ENCODE measurements around the gene ADISSP. TPM values are rescaled to one million over a fixed set of nuclear protein-coding genes. Genes with fewer than 3 reads are reported as not detected.

ADISSP gene
- total RNA-seq, 2 experiments from 2014 or later, result 47.9 to 50.4 TPM

DNA sequence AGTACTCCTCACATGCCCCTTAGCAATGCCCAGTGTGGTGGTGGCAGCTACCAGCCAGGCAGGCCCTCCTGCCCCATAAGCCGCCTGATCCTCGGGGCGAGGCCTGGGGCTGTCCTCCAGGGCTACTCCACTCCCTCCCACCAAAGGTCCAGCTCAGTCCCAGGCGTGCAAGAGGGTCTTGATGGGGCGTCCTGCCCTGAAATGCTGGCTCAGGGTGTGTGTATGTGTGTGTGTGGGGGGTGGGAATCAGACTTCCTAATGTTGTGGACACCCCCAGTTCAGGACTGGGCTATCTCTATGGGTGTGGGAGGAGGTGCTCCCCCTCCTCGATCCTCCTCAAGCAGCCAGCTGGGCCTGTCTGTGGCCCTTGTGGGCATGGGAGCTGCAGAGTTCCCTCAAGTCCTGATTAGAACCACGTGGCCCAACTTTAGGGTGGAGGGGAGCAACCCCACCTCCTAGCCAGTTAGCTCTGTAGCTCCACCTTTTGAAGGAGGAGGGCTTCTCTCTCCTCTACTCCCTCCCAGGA is 27.6 kb downstream of the ADISSP start:
- no peak for DNase-seq
- CTCF ChIA-PET, result interaction anchor here (0.9 to 2.1 kb wide), 4 partner anchors 11 to 115 kb away, joined by 3 to 9 read pairs (median 5); no protein-coding TSS in a partner anchor
- peaks cover 4% of the 10 kb centered on the region for H3K4me1 Mint-ChIP-seq (ENCODE audit: low read depth)
- no peak overlapping the region for H3K4me3 Mint-ChIP-seq
- no peaks in the 10 kb centered on the region for H3K36me3 Mint-ChIP-seq (ENCODE audit: low read depth)
- no peaks in the 10 kb centered on the region for H3K9me3 Mint-ChIP-seq
- no peak overlapping the region for H3K27ac Mint-ChIP-seq
- H3K27me3 Mint-ChIP-seq (ENCODE audit: low read depth), result no peaks in the 10 kb centered on the region
- intact Hi-C loops (cut with micrococcal nuclease), result no loop called here

DNA sequence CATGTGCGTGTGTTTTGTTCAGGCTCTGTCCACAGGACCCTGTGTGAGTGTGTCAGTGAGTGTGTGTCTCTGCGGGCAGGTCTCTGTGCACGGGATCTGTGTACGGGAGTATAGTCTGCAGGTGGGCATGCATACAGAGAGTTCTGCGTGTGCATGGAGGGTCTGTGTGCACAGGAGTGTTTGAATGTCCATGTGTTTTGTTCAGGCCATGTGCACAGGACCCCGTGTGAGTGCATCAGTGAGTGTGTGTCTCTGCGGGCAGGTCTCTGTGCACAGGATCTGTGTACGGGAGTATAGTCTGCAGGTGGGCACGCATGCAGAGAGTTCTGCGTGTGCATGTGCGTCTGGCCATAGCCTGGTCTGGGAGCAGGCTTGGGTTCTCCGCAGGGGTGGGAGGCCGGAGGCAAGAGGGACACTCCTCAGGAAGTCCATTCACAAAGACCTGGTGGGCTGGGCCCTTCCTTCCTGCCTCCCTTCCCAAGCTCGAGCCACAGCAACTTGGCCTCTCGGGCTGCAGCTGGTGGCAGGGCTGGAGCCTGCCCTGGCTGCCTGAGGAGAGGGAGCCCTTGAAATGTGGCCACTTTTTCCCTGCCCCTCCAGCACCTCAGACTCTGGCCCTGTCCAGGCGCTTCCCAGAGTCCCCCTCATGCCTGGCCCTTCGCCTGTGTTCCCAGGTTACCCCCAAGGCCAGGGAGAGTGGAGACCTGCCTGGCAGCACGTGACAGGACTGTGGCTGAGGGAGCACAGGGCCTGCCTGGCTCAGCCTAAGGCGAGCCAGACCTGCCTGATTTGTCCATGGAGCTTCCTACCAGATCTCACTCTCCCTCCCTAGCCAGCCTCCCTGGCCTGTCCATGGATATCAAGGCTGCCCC is 28.3 kb downstream of the ADISSP start:
- no peak overlapping the region for H3K27ac Mint-ChIP-seq
- DNase-seq, result no peak
- H3K9me3 Mint-ChIP-seq, result no peaks in the 10 kb centered on the region
- intact Hi-C loops (cut with micrococcal nuclease), result no loop called here
- no peaks in the 10 kb centered on the region for H3K4me1 Mint-ChIP-seq (ENCODE audit: low read depth)
- H3K27me3 Mint-ChIP-seq (ENCODE audit: low read depth), result no peaks in the 10 kb centered on the region
- no peak overlapping the region for H3K4me3 Mint-ChIP-seq
- CTCF ChIA-PET, result interaction anchor here (0.9 to 1.1 kb wide), 2 partner anchors 14 to 116 kb away, joined by 3 to 4 read pairs; no protein-coding TSS in a partner anchor
- H3K36me3 Mint-ChIP-seq (ENCODE audit: low read depth), result no peaks in the 10 kb centered on the region

DNA sequence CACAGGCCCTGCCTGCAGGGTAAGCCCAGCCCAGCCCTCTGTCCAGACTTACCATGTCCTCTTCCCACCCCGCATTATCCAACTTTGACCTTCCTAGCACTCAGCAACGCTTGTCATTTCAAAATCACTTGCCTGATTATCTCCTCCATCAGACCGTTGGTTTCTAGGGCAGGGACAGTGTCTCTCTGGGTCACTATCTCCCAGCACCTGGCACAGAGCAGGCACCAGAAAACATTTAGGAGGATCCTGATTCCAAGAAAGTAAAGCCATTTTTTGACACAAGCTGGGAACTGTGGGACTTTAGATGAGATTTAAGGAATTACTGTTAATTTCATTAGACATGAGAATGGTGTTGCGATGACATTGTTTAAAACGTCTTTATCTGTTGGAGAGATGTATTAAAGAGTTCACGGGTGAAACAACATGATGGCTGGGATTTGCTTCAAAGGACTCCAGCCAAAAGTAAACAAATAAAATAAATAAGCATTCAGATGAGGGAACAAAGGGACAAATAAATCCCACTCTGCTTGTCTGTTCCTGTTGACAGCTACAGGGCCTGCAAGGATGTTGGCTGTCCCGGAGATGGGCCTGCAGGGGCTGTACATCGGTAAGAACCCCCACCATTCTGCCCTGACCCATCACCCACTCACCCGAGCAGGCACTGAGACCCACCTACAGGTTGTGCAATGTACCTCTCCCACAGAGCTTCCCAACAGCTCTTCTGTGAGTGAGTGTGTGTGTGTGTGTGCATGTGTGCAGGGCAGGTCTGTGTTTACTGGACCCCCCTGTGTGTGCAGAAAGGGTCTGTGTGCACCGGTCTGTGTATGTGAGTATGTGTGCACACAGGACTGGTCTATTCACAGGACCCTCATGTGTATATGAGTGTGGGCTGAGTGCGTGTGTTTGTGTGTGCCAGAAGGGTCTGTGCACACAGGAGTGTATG is 29.2 kb downstream of the ADISSP start:
- CTCF ChIA-PET, result interaction anchor here (1.5 kb wide), 1 partner anchor 15 kb away, joined by 3 read pairs; no protein-coding TSS in a partner anchor
- peaks cover 4% of the 10 kb centered on the region for H3K27me3 Mint-ChIP-seq (ENCODE audit: low read depth)
- H3K4me3 Mint-ChIP-seq, result no peak overlapping the region
- intact Hi-C loops (cut with micrococcal nuclease), result no loop called here
- H3K4me1 Mint-ChIP-seq (ENCODE audit: low read depth), result no peaks in the 10 kb centered on the region
- no peaks in the 10 kb centered on the region for H3K9me3 Mint-ChIP-seq
- no peak overlapping the region for H3K27ac Mint-ChIP-seq
- no peaks in the 10 kb centered on the region for H3K36me3 Mint-ChIP-seq (ENCODE audit: low read depth)
- no peak for DNase-seq

DNA sequence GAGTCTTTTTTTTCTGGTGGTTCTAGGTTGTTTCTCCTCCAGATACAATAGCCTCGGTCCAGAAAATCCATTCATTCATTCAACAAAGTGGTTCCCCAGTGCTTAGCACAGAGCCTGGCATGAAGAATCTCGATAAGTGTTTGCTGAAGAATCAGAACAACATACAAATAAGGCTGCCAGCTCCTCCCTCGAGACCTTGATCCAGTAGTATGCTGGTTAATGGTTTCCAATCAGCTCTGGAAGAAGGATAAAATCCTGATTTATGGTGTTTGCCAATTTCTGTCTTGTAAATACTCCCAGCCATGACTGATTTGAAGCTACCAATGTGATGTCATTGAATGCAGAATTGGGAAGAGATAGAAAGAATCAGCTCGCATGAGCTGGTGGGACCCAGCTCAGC is 31.8 kb downstream of the ADISSP start:
- Mint-ChIP-seq H3K27ac (no peak overlapping the region), H3K4me3 (no peak overlapping the region), H3K36me3 (ENCODE audit: low read depth) (no peaks in the 10 kb centered on the region), H3K4me1 (ENCODE audit: low read depth) (no peaks in the 10 kb centered on the region), H3K27me3 (ENCODE audit: low read depth) (peaks cover 23% of the 10 kb centered on the region), H3K9me3 (no peaks in the 10 kb centered on the region)
- intact Hi-C loops (cut with micrococcal nuclease), result no loop called here
- CTCF ChIA-PET, result interaction anchor here (1.1 to 2.3 kb wide), 2 partner anchors 14 to 25 kb away, joined by 3 to 7 read pairs; no protein-coding TSS in a partner anchor
- no peak for DNase-seq

DNA sequence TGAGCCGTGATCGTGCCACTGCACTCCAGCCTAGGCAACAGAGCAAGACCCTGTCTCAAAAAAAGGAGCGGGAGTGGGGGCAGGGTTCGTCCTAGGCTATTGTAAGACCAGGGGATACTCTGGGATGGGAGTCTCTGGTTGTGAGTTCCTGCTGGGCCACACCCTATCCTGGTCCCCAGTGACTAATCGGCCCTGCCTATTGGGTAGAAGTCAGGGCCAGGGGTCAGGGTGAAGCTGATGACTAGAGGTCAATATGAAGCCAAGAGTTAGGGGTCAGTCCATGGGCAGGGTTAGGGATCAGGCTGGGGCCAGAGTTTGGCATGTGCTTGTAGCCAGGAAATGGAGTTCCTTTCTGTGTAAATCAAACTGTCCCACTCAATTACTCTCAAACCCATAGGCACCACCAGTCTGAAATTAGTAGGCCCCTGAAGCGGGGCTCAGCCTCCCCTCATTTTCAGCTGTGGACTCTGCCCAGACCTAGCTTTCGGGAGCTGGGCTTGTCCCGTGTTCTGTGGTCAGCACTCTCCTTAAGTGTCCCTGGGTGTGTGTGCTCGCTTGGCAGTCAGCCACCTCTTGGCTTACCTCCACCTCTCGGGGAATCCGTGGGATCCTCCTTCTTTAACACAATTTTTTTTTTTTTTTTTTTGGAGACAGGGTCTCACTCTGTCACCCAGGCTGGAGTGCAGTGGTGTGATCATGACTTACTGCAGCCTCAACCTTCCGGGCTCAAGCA is 33.3 kb downstream of the ADISSP start:
- H3K36me3 Mint-ChIP-seq (ENCODE audit: low read depth), result no peaks in the 10 kb centered on the region
- CTCF ChIA-PET, result interaction anchor here (2.3 kb wide), 1 partner anchor 23 kb away, joined by 7 read pairs; no protein-coding TSS in a partner anchor
- DNase-seq, result no peak
- H3K27me3 Mint-ChIP-seq (ENCODE audit: low read depth), result peaks cover 29% of the 10 kb centered on the region
- no peak overlapping the region for H3K4me3 Mint-ChIP-seq
- H3K27ac Mint-ChIP-seq, result no peak overlapping the region
- H3K4me1 Mint-ChIP-seq (ENCODE audit: low read depth), result no peaks in the 10 kb centered on the region
- H3K9me3 Mint-ChIP-seq, result no peaks in the 10 kb centered on the region
- intact Hi-C loops (cut with micrococcal nuclease), result no loop called here

DNA sequence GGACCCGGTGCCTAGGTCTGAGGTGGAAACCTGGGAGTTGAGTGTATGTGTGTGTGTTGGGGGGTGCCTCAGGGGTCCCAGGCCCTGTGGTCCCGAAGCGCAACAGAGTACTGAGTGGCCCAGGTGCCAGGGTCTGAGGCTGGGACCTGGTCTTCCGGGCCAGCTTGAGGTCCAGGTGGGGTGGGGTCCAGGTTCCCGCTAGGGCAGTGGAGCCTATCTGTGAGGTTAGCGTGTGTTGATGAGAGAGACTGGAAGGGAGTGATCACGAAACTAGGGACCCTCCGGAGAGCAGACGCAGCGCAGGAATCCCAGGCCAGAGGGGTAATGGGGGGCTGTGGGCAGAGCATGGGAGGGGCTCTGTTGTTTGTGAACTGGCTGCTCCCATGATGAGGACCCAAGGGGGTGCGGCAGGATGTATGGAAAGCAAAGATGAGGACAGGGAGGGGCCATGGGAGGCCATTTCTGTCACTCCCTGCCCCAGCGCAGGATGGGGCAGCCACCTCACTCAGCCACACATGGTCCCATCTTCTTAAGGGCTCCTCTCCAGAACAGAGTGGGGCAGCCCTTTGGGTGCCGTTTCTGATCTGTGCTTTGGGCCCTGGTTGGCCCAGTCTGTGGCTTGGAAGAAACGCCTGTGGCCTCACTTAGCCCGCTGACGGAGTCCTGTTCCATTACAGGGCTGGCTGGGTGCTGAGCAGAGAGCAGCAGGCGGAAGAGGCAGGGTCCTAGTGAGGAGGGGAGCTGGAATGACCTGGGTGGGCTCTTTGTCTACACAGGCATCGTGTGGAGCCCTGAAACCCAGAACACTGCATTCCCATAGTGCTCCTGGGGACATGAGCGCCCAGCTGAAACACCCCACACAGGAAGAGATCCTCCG is 34.2 kb downstream of the ADISSP start:
- no peak for DNase-seq
- Mint-ChIP-seq H3K36me3 (ENCODE audit: low read depth) (no peaks in the 10 kb centered on the region), H3K4me3 (no peak overlapping the region), H3K27ac (no peak overlapping the region), H3K27me3 (ENCODE audit: low read depth) (peaks cover 31% of the 10 kb centered on the region), H3K9me3 (no peaks in the 10 kb centered on the region), H3K4me1 (ENCODE audit: low read depth) (no peaks in the 10 kb centered on the region)
- intact Hi-C loops (cut with micrococcal nuclease), result no loop called here
- CTCF ChIA-PET, result no interaction called here

DNA sequence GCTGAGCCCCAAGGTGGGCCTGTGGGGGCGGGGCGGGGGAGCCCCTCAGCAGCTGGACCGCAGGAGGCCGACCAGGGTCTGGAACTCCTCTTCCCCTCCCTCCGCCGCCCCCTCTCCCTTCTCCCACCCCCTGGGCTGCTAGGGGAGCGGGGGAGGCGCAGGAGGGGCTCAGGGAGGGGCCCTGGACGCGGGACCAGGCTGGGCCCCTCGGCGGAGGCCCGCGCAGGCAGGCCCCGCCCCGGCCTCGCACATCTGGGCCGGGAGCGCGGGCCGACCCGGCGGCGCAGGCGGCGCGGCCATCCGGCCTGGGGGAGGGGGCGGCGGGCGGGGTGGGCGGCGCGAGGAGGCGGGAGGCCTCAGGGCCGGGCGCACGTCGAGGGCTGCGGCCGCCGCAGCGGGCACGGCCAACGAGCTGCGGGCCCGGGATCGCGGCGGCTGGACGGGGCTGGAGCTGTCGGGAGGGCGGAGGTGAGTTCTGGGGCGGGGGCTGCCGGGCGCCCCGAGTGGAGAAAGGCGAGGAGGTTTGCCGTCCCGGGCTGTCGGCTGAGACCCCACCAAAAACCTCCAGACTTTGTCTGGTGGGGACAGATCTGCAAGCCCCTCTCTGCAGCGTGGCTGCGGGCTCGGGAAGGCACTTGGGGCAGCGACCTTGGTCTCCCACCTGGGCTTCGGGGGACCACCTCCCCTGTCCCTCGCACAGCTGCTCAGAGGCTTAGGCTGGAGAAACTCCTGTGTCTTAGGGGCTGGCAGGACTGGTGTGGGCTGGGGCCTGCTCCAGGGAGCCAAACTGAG is 35.0 kb downstream of the ADISSP start, which contains the start of gene HSPA12B:
Gene HSPA12B (plus strand): TSS at position 359 of the 792 bp plus-strand sequence. CDS start 5,990 bp downstream, outside the sequence.
- Mint-ChIP-seq H3K27me3 (ENCODE audit: low read depth) (peaks cover 37% of the 10 kb centered on the region), H3K27ac (no peak within 1 kb of the TSS), H3K4me3 (no peak within 1 kb of the TSS), H3K36me3 (ENCODE audit: low read depth) (no peaks in the 10 kb centered on the region), H3K4me1 (ENCODE audit: low read depth) (no peaks in the 10 kb centered on the region), H3K9me3 (no peaks in the 10 kb centered on the region)
- DNase-seq, result no peak
- CTCF ChIA-PET, result no interaction called here
- intact Hi-C loops (cut with micrococcal nuclease), result no loop called here

DNA sequence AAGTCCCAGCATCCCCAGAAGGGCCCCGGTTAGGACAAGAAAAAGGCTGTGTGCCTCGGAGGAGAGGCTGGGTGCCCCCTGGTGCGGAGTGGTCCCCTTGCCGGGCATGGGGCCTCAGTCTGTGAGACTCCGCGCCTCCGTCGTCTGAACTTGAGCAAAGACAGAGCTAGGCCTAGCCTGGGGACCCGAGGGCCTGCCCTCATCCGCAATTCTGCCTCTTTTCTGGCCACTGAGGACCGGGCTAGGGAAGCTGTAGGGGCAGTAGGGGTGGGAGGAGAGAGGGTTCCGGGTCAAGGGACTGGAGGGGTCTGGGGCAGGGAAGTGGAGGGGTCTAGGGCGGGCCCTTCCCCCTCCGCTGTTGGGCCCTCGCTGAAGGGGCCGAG is 35.6 kb downstream of the ADISSP start:
- Mint-ChIP-seq H3K4me3 (no peak overlapping the region), H3K4me1 (ENCODE audit: low read depth) (no peaks in the 10 kb centered on the region), H3K27me3 (ENCODE audit: low read depth) (peaks cover 43% of the 10 kb centered on the region), H3K9me3 (no peaks in the 10 kb centered on the region), H3K36me3 (ENCODE audit: low read depth) (no peaks in the 10 kb centered on the region), H3K27ac (no peak overlapping the region)
- CTCF ChIA-PET, result interaction anchor here (0.9 kb wide), 1 partner anchor 34 kb away, joined by 3 read pairs; no protein-coding TSS in a partner anchor
- intact Hi-C loops (cut with micrococcal nuclease), result no loop called here
- no peak for DNase-seq

DNA sequence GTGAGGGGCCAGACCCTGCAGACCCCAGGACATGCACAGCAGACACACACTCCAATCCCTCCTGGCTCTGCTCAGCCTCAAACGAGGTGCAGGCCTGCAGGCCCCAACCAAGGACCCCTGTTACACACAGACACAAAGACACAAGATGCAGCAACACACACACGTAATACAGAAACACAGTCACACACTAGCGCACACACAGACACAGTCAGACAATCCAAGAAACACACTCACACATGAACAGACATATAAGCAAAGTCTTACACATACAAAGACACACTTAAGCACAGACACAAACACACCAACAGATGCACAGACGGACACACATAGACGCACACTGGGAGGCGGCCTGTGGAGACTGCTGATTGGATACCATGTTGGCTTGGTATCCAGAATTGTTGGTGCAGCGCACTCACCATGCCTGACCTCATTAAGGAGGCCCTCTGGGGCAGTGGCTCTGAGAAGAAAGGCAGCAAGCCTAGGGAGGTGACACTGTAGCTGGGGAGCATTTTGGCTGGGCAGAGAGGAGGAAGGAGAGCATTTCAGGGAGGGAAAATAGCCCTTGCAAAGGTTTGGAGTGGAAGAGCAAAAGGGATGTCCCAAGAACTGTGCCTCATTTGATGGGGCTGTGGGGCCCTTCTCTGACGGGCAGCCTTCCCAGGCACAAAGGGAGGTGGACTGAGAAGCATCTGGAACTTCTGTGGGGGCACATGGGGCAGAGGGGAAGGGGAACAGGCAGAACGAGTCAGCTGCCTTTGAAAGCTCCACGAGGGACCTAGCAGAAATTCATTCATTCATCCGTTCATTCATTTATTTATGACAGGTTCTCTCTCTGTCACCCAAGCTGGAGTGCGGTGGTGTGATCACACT is 36.5 kb downstream of the ADISSP start:
- Mint-ChIP-seq H3K27ac (no peak overlapping the region), H3K4me3 (no peak overlapping the region), H3K36me3 (ENCODE audit: low read depth) (no peaks in the 10 kb centered on the region), H3K9me3 (no peaks in the 10 kb centered on the region), H3K4me1 (ENCODE audit: low read depth) (no peaks in the 10 kb centered on the region), H3K27me3 (ENCODE audit: low read depth) (peaks cover 44% of the 10 kb centered on the region)
- intact Hi-C loops (cut with micrococcal nuclease), result no loop called here
- no peak for DNase-seq
- CTCF ChIA-PET, result interaction anchor here (0.6 to 0.9 kb wide), 2 partner anchors 35 to 415 kb away, joined by 3 read pairs; no protein-coding TSS in a partner anchor

Measured in activated naive CD4-positive, alpha-beta T cell treated with anti-CD3 and anti-CD28 coated beads for 36 hours (primary cell).